Activated T-helper 1 cell treated with anti-CD3 and anti-CD28 coated beads, Interleukin-12 subunit alpha, Interleukin-12 subunit beta, Interleukin-2, Interleukin-4 antibody, amounts not matched to agents 30 ng/mL and 10 ng/mL and 1 ng/mL, durations not matched to agents 14 hours and 24 hours and 36 hours (primary cell): ENCODE results near the gene GABARAPL2. TPM values are rescaled to one million over a fixed set of nuclear protein-coding genes. Genes with fewer than 3 reads are reported as not detected.

ENCODE experiments used
- DNase-seq: peaks from one replicate; pipeline ENCODE4 v3.0.0; 2021; ENCODE audit warnings: low spot score
- H3K27ac Mint-ChIP-seq: one replicate; pipeline ENCODE4 v1.8.0; 2021; ENCODE audit warnings: mild to moderate bottlenecking, mixed read lengths
- H3K27me3 Mint-ChIP-seq: one replicate; pipeline ENCODE4 v1.8.0; 2022; ENCODE audit warnings: mild to moderate bottlenecking, moderate library complexity, mixed read lengths; ENCODE audit not compliant: insufficient read depth
- H3K36me3 Mint-ChIP-seq: one replicate; pipeline ENCODE4 v1.8.0; 2021; ENCODE audit warnings: low read depth, mixed read lengths
- H3K4me1 Mint-ChIP-seq: one replicate; pipeline ENCODE4 v1.8.0; 2021; ENCODE audit warnings: low read depth, mixed read lengths
- H3K4me3 Mint-ChIP-seq: one replicate; pipeline ENCODE4 v1.8.0; 2021; ENCODE audit warnings: mild to moderate bottlenecking, moderate library complexity, mixed read lengths
- H3K9me3 Mint-ChIP-seq: one replicate; pipeline ENCODE4 v1.8.0; 2021; ENCODE audit warnings: mixed read lengths
- intact Hi-C: fragments of 100-400 bp; cut with micrococcal nuclease; formaldehyde crosslinking; loops from one replicate; pipeline ENCODE4 v1.15.1; 2024
- total RNA-seq: library from RNA; stranded (reverse); gene quantifications from 2 replicates; pipeline ENCODE4 v1.2.3, GENCODE V29; 2022

Gene GABARAPL2
- total RNA-seq, 1 donor from 2014 or later: 62.7 TPM

- Mint-ChIP-seq H3K36me3 (no peaks in the 10 kb centered on the region), H3K27me3 (peaks cover 8% of the 10 kb centered on the region), H3K4me1 (peaks cover 11% of the 10 kb centered on the region), H3K27ac (no peak overlapping the region), H3K4me3 (no peak overlapping the region), H3K9me3 (no peaks in the 10 kb centered on the region)
- intact Hi-C loops: loop anchor here (10.0 kb wide), 1 partner anchor 854 kb away; the partner anchor contains the start of gene MLKL
- DNase-seq: no peak
These were observed 7.3 kb upstream of the GABARAPL2 start for GRCh38 chr16:75558846-75559401.

- Mint-ChIP-seq H3K36me3 (no peaks in the 10 kb centered on the region), H3K27ac (no peak overlapping the region)
- intact Hi-C loops: loop anchor here (10.0 kb wide), 3 partner anchors 575 to 1265 kb away; partner anchors contain the start of genes MLKL, PSMD7 and WDR59
These were observed 6.4 kb upstream of the GABARAPL2 start for GRCh38 chr16:75559564-75560372.

DNA sequence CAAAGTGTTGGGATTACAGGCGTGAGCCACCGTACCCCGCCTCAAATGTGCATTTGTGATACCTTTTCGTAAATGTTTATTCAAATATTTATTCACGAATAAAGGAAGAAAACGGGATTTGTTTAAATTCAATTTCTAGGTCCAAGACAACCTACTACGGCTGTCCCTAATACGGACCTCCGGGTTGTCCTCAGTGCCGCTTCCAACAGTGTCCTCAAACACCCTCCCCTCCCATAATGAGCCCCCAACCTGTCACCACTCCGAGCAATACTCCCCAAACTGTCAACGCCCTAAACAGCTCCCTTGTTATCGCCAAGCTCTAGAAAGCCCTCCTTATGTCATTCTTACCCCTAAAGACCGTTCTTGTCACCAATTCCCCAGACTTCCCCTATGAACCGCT lies 539 bp upstream of the GABARAPL2 start:
- Mint-ChIP-seq H3K9me3 (no peaks in the 10 kb centered on the region), H3K36me3 (peaks cover 9% of the 10 kb centered on the region), H3K4me1 (peaks cover 28% of the 10 kb centered on the region), H3K4me3 (peak overlapping the region; percentile 99), H3K27ac (peak overlapping the region; percentile 90), H3K27me3 (peaks cover 5% of the 10 kb centered on the region)
- no peak for DNase-seq
- intact Hi-C loops: loop anchor here (1.0 to 10.0 kb wide), 11 partner anchors 9 to 1625 kb away; partner anchors contain the start of genes ADAT1, GLG1, KARS1 and MON1B

More at GRCh38 chr16:75559564-75560372, 6.4 kb upstream of the GABARAPL2 start:
- no peak overlapping the region for H3K4me3 Mint-ChIP-seq
- no peaks in the 10 kb centered on the region for H3K9me3 Mint-ChIP-seq
- peaks cover 12% of the 10 kb centered on the region for H3K4me1 Mint-ChIP-seq
- DNase-seq: no peak
- H3K27me3 Mint-ChIP-seq: peaks cover 8% of the 10 kb centered on the region

- Mint-ChIP-seq H3K36me3 (peaks cover 14% of the 10 kb centered on the region), H3K9me3 (no peaks in the 10 kb centered on the region), H3K27me3 (peaks cover 5% of the 10 kb centered on the region), H3K27ac (peak overlapping the region; percentile 62), H3K4me1 (peaks cover 28% of the 10 kb centered on the region), H3K4me3 (peak overlapping the region; percentile 99)
- intact Hi-C loops: loop anchor here (1.0 to 10.0 kb wide), 10 partner anchors 11 to 1624 kb away; partner anchors contain the start of genes ADAT1, KARS1, MON1B and PSMD7
- DNase-seq: peak; percentile 12
These were observed 628 bp downstream of the GABARAPL2 start for GRCh38 chr16:75566758-75567255.

DNA sequence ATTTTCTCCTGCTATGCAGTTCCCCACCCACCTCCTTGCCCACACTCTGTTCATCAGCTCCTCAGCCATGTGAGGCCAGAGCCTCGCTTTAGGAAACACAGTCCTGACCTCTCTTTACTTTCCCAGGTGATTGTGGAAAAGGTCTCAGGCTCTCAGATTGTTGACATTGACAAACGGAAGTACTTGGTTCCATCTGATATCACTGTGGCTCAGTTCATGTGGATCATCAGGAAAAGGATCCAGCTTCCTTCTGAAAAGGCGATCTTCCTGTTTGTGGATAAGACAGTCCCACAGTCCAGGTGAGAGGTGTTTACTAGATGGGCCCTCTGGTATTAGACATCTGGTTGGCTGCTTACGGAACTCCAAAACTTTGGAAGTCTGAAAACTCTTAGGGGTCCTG lies 1.7 kb downstream of the GABARAPL2 start:
- H3K4me3 Mint-ChIP-seq: peak overlapping the region; percentile 99
- intact Hi-C loops: loop anchor here (2.0 to 10.0 kb wide), 5 partner anchors 17 to 1623 kb away; partner anchors contain the start of genes MON1B, PSMD7 and WDR59
- peaks cover 28% of the 10 kb centered on the region for H3K4me1 Mint-ChIP-seq
- DNase-seq: no peak
- H3K27ac Mint-ChIP-seq: peak overlapping the region; percentile 46
- no peaks in the 10 kb centered on the region for H3K9me3 Mint-ChIP-seq
- no peaks in the 10 kb centered on the region for H3K27me3 Mint-ChIP-seq
- peaks cover 23% of the 10 kb centered on the region for H3K36me3 Mint-ChIP-seq

- Mint-ChIP-seq H3K4me3 (no peak overlapping the region), H3K4me1 (peaks cover 20% of the 10 kb centered on the region), H3K27ac (peak overlapping the region; percentile 40), H3K27me3 (no peaks in the 10 kb centered on the region), H3K9me3 (no peaks in the 10 kb centered on the region), H3K36me3 (peaks cover 23% of the 10 kb centered on the region)
- DNase-seq: no peak
- intact Hi-C loops: no loop called here
These were observed 4.4 kb downstream of the GABARAPL2 start for GRCh38 chr16:75570396-75571065.

- no peak for DNase-seq
- Mint-ChIP-seq H3K9me3 (no peaks in the 10 kb centered on the region), H3K27ac (no peak overlapping the region), H3K4me3 (no peak overlapping the region), H3K36me3 (peaks cover 27% of the 10 kb centered on the region), H3K4me1 (peaks cover 21% of the 10 kb centered on the region), H3K27me3 (no peaks in the 10 kb centered on the region)
- intact Hi-C loops: no loop called here
These were observed 6.8 kb downstream of the GABARAPL2 start for GRCh38 chr16:75572864-75573542.

DNA sequence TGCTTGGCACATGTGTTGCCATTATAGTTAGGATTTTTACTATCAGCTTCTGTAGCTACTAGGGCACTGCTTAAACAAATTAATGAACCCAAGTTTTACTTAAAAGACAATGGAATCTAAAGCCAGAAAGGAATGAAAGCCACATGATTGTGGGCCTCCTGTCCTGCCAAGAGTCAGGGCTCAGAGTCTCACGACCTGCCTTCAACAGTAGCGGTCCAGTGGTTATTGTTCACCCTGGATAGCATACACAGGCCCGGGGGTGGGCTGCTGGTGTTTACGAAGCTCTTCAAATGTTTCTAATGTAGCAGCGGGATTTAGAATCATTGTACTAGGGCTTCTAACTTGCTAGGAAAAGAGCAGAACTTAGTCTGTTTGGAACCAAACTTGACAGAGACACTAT lies 7.8 kb downstream of the GABARAPL2 start:
- intact Hi-C loops: no loop called here
- Mint-ChIP-seq H3K36me3 (peaks cover 31% of the 10 kb centered on the region), H3K27me3 (no peaks in the 10 kb centered on the region), H3K9me3 (no peaks in the 10 kb centered on the region), H3K27ac (no peak overlapping the region), H3K4me1 (peaks cover 17% of the 10 kb centered on the region), H3K4me3 (no peak overlapping the region)
- no peak for DNase-seq

DNA sequence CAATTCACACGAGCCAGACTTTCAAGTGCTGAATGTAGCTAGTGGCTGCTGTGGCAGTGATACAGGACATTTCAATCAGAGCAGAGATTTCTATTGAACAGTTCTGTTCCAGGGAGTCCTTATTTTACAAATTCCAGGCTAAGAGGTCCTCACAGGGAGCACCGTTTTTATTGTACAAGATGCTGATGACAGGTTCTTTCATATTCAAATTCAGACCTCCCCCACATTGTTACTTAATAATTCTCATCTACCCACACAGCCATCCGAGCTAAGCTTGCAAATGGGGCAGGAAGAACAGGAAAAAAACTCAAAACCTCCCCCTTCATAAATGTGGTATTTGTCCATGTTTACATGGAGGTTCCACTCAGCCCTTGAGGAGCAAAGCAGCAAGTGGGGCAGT lies 9.8 kb downstream of the GABARAPL2 start:
- no peaks in the 10 kb centered on the region for H3K27me3 Mint-ChIP-seq
- no peak overlapping the region for H3K4me3 Mint-ChIP-seq
- H3K9me3 Mint-ChIP-seq: no peaks in the 10 kb centered on the region
- intact Hi-C loops: no loop called here
- no peak for DNase-seq
- H3K4me1 Mint-ChIP-seq: peaks cover 18% of the 10 kb centered on the region
- no peak overlapping the region for H3K27ac Mint-ChIP-seq
- peaks cover 38% of the 10 kb centered on the region for H3K36me3 Mint-ChIP-seq

DNA sequence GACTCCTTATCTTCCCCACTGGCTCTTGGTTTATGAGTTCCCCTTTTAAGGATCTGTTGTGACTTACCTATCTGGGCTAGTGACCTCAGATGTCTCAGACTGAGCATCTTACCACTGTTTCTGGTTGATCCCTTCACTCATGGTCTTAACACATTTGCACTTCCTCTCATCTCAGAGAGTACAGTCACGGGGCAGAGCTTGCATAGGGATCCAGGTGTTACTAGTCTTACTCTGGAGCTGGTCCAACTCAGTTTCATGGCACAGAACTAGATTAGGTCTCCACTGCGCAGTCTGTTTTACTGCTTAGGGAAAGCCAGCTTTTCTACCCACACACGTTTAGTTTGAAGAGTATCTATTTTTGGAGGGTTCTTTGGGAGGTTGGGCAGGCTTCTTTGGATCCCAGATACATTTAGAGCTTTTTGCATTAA lies 10.2 kb downstream of the GABARAPL2 start:
- H3K27ac Mint-ChIP-seq: no peak overlapping the region
- intact Hi-C loops: no loop called here
- H3K9me3 Mint-ChIP-seq: no peaks in the 10 kb centered on the region
- H3K4me3 Mint-ChIP-seq: no peak overlapping the region
- H3K36me3 Mint-ChIP-seq: peaks cover 34% of the 10 kb centered on the region
- H3K4me1 Mint-ChIP-seq: peaks cover 18% of the 10 kb centered on the region
- no peak for DNase-seq
- H3K27me3 Mint-ChIP-seq: no peaks in the 10 kb centered on the region

DNA sequence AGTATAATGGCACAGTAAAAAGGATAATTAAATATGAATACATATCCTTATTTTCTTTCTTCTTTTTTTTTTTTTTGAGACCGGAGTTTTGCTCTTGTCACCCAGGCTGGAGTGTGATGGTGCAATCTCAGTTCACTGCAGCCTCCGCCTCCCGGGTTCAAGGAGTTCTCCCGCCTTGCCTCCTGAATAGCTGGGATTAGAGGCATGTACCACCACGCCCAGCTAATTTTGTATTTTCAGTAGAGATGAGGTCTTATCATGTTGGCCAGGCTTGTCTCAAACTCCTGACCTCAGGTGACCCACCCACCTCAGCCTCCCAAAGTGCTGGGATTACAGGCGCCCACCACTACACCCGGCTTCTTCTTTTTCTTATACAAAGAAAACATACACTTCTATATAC lies 12.0 kb downstream of the GABARAPL2 start:
- no peak for DNase-seq
- peaks cover 25% of the 10 kb centered on the region for H3K36me3 Mint-ChIP-seq
- intact Hi-C loops: no loop called here
- no peak overlapping the region for H3K27ac Mint-ChIP-seq
- peaks cover 18% of the 10 kb centered on the region for H3K4me1 Mint-ChIP-seq
- H3K9me3 Mint-ChIP-seq: no peaks in the 10 kb centered on the region
- H3K4me3 Mint-ChIP-seq: no peak overlapping the region
- H3K27me3 Mint-ChIP-seq: no peaks in the 10 kb centered on the region

- peaks cover 25% of the 10 kb centered on the region for H3K36me3 Mint-ChIP-seq
- no peak for DNase-seq
- no peak overlapping the region for H3K27ac Mint-ChIP-seq
- peaks cover 18% of the 10 kb centered on the region for H3K4me1 Mint-ChIP-seq
- H3K9me3 Mint-ChIP-seq: no peaks in the 10 kb centered on the region
- H3K27me3 Mint-ChIP-seq: no peaks in the 10 kb centered on the region
- H3K4me3 Mint-ChIP-seq: no peak overlapping the region
- intact Hi-C loops: no loop called here
These were observed 12.5 kb downstream of the GABARAPL2 start for GRCh38 chr16:75578725-75579124.
